GM18507 (cell line): ENCODE data around the gene RBM5.
"Not testable (repeated sequence)": the region's sequence is repeated elsewhere in the genome, so short reads cannot be mapped to it uniquely, and the experiment has no call there.

ENCODE experiments used
- DNase-seq: peaks from one replicate; pipeline ENCODE4 v3.0.0; 2011; ENCODE audit warnings: low read depth; ENCODE audit not compliant: insufficient read length; ENCODE audit errors: extremely low spot score
- FAIRE-seq: peaks from 2 replicates; lab custom pipeline; 2011; peaks lifted over from hg19 to GRCh38; lab: Jason Lieb, UNC

The RBM5 gene

GRCh38 chr3:50088725-50089608 lies at the start of gene RBM5:
Gene RBM5, plus strand, starts transcription at chr3:50088919. Its CDS starts 1,516 bp downstream, at chr3:50090435.
- DNase-seq (peak; percentile 91), FAIRE-seq (peak; percentile 99)

GRCh38 chr3:50044976-50045375 lies 43.7 kb upstream of the RBM5 start:
- DNase-seq (no peak), FAIRE-seq (no peak)

- DNase-seq (no peak), FAIRE-seq (no peak)
These were observed 41.3 kb upstream of the RBM5 start for GRCh38 chr3:50047426-50047825.

- FAIRE-seq (no peak), DNase-seq (no peak)
These were observed 38.4 kb upstream of the RBM5 start for GRCh38 chr3:50050361-50050760.

GRCh38 chr3:50057756-50058155 lies 31.0 kb upstream of the RBM5 start:
- DNase-seq: no peak
- FAIRE-seq: no peak

- FAIRE-seq: no peak
- no peak for DNase-seq
These were observed 20.6 kb upstream of the RBM5 start for GRCh38 chr3:50068134-50068533.

GRCh38 chr3:50078091-50078490 lies 10.6 kb upstream of the RBM5 start:
- FAIRE-seq (no peak), DNase-seq (no peak)

- FAIRE-seq: no peak
- DNase-seq: no peak
These were observed 10.1 kb upstream of the RBM5 start for GRCh38 chr3:50078622-50079021.

- not testable (repeated sequence) for FAIRE-seq, DNase-seq
These were observed 3.8 kb upstream of the RBM5 start for GRCh38 chr3:50084951-50085350.

- no peak for DNase-seq
- FAIRE-seq: peak; percentile 70
These were observed 858 bp downstream of the RBM5 start for GRCh38 chr3:50089609-50089945.

GRCh38 chr3:50090984-50091383 lies 2.3 kb downstream of the RBM5 start:
- FAIRE-seq (no peak), DNase-seq (no peak)

- FAIRE-seq: no peak
- no peak for DNase-seq
These were observed 6.8 kb downstream of the RBM5 start for GRCh38 chr3:50095352-50095998.

- DNase-seq (no peak), FAIRE-seq (no peak)
These were observed 11.7 kb downstream of the RBM5 start for GRCh38 chr3:50100386-50100785.

- FAIRE-seq (no peak), DNase-seq (no peak)
These were observed 12.5 kb downstream of the RBM5 start for GRCh38 chr3:50100956-50101845.

- FAIRE-seq (no peak), DNase-seq (no peak)
These were observed 13.8 kb downstream of the RBM5 start for GRCh38 chr3:50102558-50102957.

GRCh38 chr3:50111757-50112156 lies 23.0 kb downstream of the RBM5 start:
- FAIRE-seq: no peak
- DNase-seq: no peak

GRCh38 chr3:50112462-50112861 lies 23.7 kb downstream of the RBM5 start:
- DNase-seq (no peak), FAIRE-seq (no peak)

- DNase-seq (no peak), FAIRE-seq (no peak)
These were observed 28.4 kb downstream of the RBM5 start for GRCh38 chr3:50117120-50117519.

GRCh38 chr3:50118237-50118636 lies 29.5 kb downstream of the RBM5 start:
- no peak for FAIRE-seq
- no peak for DNase-seq

- FAIRE-seq (no peak), DNase-seq (no peak)
These were observed 31.1 kb downstream of the RBM5 start for GRCh38 chr3:50119786-50120185.
